PFSK-1 (cell line): ENCODE results near the gene CSGALNACT2.

Experiments used
- FOXP2 ChIP-seq: optimal IDR thresholded peaks from 2 replicates; pipeline ENCODE3; 2011; ENCODE audit warnings: borderline replicate concordance, control low read depth, inconsistent platforms; ENCODE audit not compliant: insufficient read depth; ENCODE audit errors: extremely low read length, extremely low read depth
- POLR2AphosphoS5 ChIP-seq: IDR thresholded peaks from 2 replicates; pipeline ENCODE4 v1.6.1; 2012; ENCODE audit warnings: low read depth, mild to moderate bottlenecking, control low read depth, low read length, moderate library complexity
- REST ChIP-seq, 2 experiments: IDR thresholded peaks; 2 replicates each; pipeline versions ENCODE4 v1.6.1 to v1.8.0; 2011 to 2012; ENCODE audit warnings: low read depth in 2 of 2, low read length in 2 of 2, control low read depth in 1 of 2, inconsistent platforms in 1 of 2, mild to moderate bottlenecking in 1 of 2, moderate library complexity in 1 of 2; ENCODE audit not compliant: insufficient read depth in 1 of 2
- SIN3A ChIP-seq: IDR thresholded peaks from 2 replicates; pipeline ENCODE4 v1.6.1; 2012; ENCODE audit warnings: mild to moderate bottlenecking, low read length, moderate library complexity, borderline replicate concordance; ENCODE audit not compliant: insufficient read depth
- TAF1 ChIP-seq: IDR thresholded peaks from 2 replicates; pipeline ENCODE4 v1.6.1; 2012; ENCODE audit warnings: low read length, control low read depth, borderline replicate concordance; ENCODE audit not compliant: insufficient read depth

The CSGALNACT2 gene

GRCh38 chr10:43199088-43199683, 60.9 kb downstream of the CSGALNACT2 start:
- no peak for TF ChIP-seq TAF1

GRCh38 chr10:43199684-43200537, 61.7 kb downstream of the CSGALNACT2 start:
- TF ChIP-seq SIN3A (no peak), REST (IDR thresholded peaks at IDR 0.05; ENCODE audit: insufficient read depth in 1 of 2, low read depth in 2 of 2, low read length in 2 of 2) (no peak), POLR2AphosphoS5 (no peak), TAF1 (no peak)

- TF ChIP-seq SIN3A = no peak
- no peak for TF ChIP-seq FOXP2
- TF ChIP-seq POLR2AphosphoS5 = no peak
- TF ChIP-seq REST (IDR thresholded peaks at IDR 0.05; ENCODE audit: insufficient read depth in 1 of 2, low read depth in 2 of 2, low read length in 2 of 2) = no peak
- no peak for TF ChIP-seq TAF1
Observed at GRCh38 chr10:43200538-43201390, 62.5 kb downstream of the CSGALNACT2 start.

GRCh38 chr10:43201545-43202131, 63.4 kb downstream of the CSGALNACT2 start:
- TF ChIP-seq SIN3A = no peak
- no peak for TF ChIP-seq FOXP2
- TF ChIP-seq POLR2AphosphoS5 = no peak
- TF ChIP-seq TAF1 = no peak
- TF ChIP-seq REST (IDR thresholded peaks at IDR 0.05; ENCODE audit: insufficient read depth in 1 of 2, low read depth in 2 of 2, low read length in 2 of 2) = no peak

GRCh38 chr10:43202224-43202656, 64.0 kb downstream of the CSGALNACT2 start:
- TF ChIP-seq TAF1 = no peak
- TF ChIP-seq POLR2AphosphoS5 = no peak
- TF ChIP-seq FOXP2 = no peak
- TF ChIP-seq REST (IDR thresholded peaks at IDR 0.05; ENCODE audit: insufficient read depth in 1 of 2, low read depth in 2 of 2, low read length in 2 of 2) = no peak
- no peak for TF ChIP-seq SIN3A
